PC-9 (cell line): ENCODE results near the gene KCNK7.

Source experiments
- CTCF ChIP-seq: fragments of 200-600 bp; sonication (generic); conservative IDR thresholded peaks from 2 replicates; pipeline ENCODE4 v1.6.1; 2017; ENCODE audit warnings: mixed run types, antibody characterized with exemption, mild to moderate bottlenecking, moderate library complexity
- EZH2 ChIP-seq: fragments of 200-600 bp; sonication (generic); IDR thresholded peaks from 2 replicates; pipeline ENCODE4 v1.8.0; 2017; ENCODE audit warnings: antibody characterized with exemption, low read depth

- TF ChIP-seq CTCF (no peak), EZH2 (no peak)
These were observed 15.6 kb upstream of the KCNK7 start for GRCh38 chr11:65611028-65611757.
